Mammary epithelial cell (primary cell): ENCODE results near the gene DZIP1L.

ENCODE experiments used
- EZH2 ChIP-seq: IDR thresholded peaks from 2 replicates; pipeline ENCODE4 v1.6.1; 2012; ENCODE audit warnings: low read length, inconsistent platforms, borderline replicate concordance
- TF ChIP-seq, protein P1 (sequence below), 2 donors: IDR thresholded peaks in 1 of 2; conservative IDR thresholded peaks in 1 of 2; 2 replicates each; pipeline ENCODE4 v1.5.1; 2011 to 2012; ENCODE audit warnings: inconsistent platforms in 2 of 2, low read length in 2 of 2, mild to moderate bottlenecking in 2 of 2, control low read depth in 1 of 2, low read depth in 1 of 2; ENCODE audit not compliant: insufficient read depth in 1 of 2; ENCODE audit errors: extremely low read depth in 1 of 2

DNA sequence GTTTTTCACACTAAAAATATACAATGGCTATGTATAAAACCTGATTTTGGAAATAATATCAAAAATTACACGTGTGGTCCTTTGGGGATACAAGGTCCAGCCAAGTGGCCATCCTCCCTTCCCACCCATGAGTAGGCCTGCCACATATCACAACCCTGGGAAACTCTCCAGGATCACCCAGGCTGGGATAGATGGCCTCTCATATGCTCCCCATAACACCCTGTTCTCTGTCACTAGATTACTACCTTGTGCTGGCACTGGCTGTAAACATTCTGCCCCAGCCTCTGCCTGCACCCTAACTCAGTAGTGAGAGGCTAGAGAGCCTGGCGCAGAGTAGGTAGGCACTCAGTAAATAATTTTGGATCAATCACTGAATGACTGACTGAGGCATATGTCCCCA, 53.4 kb downstream of the DZIP1L start:
- TF ChIP-seq, protein P1, sequence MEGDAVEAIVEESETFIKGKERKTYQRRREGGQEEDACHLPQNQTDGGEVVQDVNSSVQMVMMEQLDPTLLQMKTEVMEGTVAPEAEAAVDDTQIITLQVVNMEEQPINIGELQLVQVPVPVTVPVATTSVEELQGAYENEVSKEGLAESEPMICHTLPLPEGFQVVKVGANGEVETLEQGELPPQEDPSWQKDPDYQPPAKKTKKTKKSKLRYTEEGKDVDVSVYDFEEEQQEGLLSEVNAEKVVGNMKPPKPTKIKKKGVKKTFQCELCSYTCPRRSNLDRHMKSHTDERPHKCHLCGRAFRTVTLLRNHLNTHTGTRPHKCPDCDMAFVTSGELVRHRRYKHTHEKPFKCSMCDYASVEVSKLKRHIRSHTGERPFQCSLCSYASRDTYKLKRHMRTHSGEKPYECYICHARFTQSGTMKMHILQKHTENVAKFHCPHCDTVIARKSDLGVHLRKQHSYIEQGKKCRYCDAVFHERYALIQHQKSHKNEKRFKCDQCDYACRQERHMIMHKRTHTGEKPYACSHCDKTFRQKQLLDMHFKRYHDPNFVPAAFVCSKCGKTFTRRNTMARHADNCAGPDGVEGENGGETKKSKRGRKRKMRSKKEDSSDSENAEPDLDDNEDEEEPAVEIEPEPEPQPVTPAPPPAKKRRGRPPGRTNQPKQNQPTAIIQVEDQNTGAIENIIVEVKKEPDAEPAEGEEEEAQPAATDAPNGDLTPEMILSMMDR (conservative IDR thresholded peaks at IDR 0.05 in 1 of 2, IDR thresholded peaks at IDR 0.05 in 1 of 2; ENCODE audit: extremely low read depth in 1 of 2, insufficient read depth in 1 of 2, low read depth in 1 of 2, low read length in 2 of 2): no peak
- TF ChIP-seq EZH2: no peak
